C1 segment of cervical spinal cord (tissue), 14 donors: ENCODE results near the gene ABCA4.

Experiments
- DNase-seq, 14 donors: peaks; one replicate each; lab custom pipeline; 2025; lab: John Stamatoyannopoulos, UW

Gene ABCA4

DNA sequence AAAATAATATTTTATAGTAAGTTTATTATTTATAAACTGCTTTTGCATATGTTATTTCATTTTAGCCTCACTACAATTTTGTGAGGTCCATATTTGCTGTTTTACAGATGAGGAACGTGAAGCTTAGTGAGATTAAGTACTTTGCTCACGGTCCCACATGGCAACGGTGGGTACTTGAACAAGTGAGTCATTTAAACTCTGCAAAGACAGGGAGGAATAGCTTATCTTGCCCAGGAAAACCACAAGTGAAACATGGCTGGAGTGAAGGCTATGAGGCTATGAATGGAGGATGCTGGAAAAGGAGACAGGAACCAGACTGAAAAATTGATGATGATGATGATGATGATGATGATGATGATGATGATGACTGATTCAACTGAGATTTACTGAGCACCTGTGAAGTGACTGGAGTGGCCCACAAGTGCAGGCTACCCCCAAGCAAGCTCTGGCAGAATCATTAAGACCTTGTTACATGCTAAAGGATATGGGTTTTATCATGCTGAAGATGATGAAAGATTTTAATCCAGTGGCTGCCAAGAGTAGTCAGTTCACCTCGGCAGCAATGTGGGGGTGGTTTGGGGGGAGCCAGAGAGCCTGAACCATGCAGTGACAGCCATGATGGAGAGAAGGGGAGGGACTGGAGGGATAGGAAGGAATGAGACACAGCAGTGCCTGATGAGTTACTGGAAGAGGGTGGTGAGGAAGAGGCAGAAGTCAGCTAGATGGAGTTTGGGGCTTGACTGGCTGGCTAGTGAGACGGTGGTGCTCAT, 1.4 kb upstream of the ABCA4 start:
- DNase-seq: no peak

DNA sequence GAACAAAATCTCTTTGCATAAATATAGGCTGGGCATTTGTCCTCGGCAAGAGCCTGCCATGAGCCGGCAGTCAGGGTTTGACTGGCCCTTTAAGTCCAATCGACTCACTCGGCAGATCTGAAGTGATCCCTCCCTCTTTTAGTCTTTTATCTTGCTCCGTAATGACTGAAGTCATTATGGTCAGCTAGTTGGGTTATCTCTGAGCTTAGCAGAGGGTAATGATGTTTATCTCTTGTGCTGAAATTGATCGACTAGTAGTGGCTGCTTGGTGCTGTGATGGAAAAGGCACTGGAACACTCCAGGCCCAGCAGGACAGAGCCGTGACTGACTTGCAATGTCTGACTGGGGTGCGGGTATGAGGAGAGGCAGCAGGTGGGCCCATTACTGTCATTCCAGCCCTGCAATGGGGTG, 468 bp upstream of the ABCA4 start:
- no peak for DNase-seq

DNA sequence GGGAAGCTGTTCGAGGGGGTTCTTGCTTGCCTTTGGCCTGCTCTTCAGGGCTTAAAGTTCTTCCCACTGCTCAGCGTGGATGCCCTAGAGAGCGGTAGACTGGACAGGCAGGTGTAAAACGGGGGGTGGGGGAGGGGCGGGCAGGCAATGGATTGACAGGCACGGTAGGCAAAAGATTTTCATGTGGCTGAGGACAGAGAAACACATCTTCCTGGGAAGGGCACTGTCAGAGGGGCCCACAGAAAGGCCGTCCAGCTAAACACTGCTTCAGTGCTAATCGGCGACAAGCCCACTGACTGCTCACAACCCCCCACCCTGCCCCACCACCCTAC, 412 bp downstream of the ABCA4 start:
- DNase-seq: no peak

DNA sequence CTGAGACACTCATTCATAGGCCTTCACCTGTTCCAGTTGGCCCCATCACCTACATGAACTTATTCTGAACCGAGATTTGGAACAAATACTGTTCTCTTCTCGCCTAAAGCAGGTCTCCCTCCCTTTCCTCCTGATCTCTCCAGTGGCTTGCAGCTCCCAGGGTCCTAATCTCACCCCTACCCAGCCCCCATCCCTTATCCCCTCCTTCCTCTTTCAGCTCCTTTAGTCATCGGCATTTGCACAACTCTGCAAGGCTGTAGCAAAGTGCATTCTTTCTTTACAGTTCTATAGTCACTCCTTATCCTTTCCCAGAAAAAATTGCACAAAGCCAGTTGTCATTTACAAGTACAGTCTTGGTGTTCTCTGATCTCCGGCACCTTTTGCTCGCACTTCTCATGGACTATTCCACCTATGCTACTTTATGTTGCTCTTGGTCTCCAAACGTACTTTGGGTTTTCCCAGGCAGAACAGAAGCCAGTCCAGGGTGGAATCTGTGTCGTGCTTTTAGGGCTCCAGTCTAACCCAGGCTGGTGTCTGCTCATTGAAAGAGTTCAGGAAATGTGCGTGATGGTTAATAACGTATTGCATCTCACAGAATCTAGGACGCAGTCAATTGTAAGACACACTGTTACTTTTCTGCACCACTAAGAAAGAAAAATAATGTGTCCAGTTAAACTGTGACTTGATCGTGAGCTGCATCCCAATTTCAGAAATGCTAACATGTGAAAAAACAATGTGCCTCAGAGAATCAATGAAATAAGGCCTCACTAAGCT, 965 bp downstream of the ABCA4 start:
- DNase-seq: no peak

DNA sequence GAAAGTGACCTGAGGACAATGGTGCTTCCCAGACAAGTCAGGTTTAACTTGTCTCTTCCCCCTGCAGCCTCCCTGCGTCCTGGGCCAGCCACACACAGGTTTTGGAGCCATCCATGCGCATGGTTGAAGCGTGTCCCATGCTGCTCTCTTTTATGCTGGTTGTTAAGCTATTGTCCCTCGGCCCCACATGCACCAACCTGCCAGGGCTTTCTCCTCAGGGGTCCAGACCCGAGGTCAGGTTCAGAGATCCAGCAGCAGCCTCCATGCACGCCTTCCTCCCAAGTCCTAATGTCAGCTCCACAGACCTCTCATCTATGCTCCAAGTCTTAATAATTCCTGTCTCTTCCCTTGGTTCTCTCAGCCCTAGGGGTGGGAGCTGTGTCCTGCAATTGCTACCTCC, 1.6 kb downstream of the ABCA4 start:
- DNase-seq: no peak

DNA sequence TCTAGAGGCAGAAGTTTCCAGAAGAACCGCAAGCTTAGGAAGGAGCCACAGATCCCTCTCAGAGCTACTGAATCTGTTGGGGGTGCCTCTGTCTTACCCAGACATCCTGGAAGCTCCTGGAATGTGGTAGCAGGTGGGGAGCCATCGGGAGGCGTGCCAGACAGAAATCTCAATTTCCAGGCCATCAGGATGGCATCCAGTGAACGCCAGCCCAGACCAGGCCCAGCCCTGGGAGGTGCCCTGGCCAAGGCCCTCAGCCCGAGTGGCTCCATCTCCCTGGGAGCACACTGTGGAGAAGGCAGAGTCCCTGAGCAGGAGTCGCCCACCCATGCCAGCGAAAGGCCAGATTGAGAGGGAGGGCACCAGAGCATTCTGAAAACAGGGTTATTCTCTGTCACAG, 2.5 kb downstream of the ABCA4 start:
- DNase-seq: peak in 1 of 14 donors; percentile 70

DNA sequence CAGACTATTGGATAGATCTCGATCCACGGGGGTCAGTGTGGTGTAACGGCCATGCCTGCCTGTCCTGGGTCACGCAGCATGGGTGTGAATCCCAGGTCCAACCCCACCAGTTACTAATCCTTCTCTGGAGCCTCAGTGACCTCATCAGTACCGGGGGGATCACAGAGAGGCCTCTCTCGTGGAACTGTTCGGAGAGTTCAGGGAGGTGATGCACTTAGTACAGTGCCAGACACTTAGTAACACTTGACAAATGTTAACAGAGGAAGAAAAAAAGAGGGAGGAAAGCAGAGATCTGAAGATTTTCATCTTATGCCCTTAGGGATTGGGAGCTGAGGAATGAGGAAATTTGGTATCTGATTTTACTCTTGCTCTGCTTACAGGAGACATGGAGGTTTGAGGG, 2.9 kb downstream of the ABCA4 start:
- DNase-seq: no peak

DNA sequence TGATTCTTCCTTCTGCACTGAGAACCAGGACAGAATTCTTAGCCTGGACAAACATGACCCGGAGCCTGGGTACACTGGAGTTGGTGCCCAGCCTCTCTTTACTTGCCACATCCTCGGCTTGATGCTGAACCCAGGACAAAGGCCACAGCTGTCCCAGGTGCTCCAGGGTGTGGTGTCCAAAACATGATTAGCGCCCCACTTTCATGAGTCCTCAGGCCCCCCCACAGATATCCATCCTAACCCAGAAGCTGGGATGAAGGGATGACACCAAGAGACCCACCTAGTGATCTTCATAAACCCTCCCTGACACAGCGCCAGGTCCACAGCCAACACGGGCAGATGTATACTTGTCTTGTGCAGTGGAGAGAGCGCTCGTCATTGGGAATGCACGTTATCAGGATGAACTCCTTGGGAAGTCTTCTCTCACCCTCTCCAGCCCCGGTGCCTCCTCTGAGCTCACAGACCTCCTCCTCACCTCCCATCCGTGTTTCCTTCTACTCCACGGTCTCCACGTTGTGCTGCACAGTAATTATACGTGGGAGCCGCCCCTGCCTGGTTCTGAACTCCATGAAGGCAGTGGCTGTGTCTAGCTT, 3.6 kb downstream of the ABCA4 start:
- no peak for DNase-seq

DNA sequence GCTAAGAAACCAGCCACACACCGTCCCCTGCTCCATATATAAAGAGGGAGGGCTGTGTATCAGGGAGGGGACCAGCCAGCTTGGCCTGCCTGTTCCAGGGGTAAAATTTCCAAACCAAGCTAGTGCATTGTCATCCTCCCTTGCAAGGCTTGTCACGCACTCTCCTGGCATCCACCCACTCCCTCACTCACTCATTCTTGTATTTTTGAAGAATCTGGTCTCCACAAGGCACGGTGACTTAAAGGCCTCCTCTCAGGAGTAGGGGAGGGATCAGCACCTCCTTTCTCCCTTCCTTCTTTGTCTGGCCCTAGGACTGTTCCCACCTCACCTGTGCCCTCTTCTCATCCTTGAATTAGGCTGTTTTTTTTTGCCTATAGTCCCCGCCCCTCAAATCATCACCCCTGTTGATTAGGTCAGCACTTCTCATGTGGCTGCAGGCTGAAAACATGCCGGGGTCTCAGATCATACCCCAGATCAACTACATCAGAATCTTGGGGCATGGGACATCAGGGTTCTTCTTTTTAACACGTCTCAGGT, 5.0 kb downstream of the ABCA4 start:
- no peak for DNase-seq

DNA sequence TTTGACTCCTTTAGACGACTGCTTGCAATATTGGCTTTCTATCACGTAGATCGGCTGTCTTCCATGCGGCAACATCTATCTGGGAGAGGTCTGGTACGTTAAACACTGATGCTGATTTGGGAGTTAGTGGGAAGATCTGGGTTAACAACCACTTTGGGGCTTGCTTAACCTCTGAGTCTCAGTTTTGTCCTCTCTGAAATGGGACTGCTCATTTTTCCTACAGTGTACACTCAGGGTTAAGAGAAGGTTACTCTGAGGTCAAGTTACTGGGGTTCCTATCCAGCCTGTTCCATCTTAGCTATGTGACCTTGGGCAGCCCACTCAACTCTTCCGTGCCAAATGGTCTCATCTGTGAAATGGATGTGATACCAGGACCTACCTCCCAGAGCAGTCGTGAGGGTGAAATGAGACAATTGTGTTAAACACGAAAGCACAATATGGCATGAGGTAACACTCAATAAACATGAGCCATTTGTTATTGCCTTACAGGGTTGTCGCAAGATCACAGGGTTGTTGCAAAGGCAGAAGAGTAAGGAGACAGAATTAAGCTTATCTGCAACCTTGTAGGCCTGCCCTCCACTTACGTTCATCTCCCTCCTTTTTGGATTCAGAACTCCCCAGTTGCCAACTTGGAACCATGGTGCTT, 5.6 kb downstream of the ABCA4 start:
- DNase-seq: no peak

DNA sequence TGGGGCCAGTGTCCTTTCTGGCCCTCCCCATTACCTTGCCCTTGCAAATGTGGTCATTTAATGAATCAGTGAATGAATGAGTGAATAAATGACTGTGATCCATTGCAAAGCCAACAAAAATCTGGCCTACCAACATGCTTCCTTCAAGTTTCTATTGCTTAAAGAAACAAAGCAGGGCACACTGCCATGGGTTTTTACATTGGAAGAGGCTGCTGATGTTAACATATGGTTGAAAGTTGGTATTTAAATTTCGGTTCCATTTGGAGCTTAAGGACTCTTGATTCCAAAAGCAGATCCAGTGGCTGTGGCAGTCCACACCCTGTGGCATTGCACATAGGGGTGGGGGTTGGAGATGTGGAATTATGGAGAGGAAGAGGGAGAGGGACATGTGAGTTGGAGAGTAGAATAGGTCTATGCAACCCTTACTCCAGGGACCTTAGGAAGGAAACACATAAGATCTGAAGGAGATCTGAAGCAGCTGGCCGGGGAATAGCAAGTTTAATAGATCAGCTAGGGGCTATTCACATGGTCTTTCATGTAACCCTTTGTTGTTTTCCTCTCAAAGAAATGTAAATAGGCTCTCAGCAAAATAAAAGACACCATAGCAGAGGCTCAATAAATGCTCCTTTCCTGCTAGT, 7.2 kb downstream of the ABCA4 start:
- DNase-seq: no peak

DNA sequence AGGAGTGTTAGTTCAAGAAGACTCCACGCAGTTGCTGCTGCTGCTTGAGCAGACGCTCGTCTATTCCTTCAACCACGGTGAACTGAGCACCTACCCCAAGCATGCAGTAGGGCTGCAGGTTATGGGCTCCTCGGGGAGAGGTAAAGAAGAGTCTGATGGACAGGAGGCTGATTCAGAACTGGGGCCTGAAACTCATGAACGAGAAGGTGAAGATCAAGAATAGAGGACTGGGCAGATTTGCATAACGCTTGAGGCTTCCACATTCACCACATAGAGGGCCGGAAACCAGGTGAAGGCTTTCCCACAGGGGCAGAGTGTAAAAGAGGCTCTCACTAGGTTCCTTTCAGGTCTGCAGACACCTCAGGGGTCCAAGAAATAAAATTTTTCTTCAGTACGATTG, 9.1 kb downstream of the ABCA4 start:
- DNase-seq: no peak

DNA sequence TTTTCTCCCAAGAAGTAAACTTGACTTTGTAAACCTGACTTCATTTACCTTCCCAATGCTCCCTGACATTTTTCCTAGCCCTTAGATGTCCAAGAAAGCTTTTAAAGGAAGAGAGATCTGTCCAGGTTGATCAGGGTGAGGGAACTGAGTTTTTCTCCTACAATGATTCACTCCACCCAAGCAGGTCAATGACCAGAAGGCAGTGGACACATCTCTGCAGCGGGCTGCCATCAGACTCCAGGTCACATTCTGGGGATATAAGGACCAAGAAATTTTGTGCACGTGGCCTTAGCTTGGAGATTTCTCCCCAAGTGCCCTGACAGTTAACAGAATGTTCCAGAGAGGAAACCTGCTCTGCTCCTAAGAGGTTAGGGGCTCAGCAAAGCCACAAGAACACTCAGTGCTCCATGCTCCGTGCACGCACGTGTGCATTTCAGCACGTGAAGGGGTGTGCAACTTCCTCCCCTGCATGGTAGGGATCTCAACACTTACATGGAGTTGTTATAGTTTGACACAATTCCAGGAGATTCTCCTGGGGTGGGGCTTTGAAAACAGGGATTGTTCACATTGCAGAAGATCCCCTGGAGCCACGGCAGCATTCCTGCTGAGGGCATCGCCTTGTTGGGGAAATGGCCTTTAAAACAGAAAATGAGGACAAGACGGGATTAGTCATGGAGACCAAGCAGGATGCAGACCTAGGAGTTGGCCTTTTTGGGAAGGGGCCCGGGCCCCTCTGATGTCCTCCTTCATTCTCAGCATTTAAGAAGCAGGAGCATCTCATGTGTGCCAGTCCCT, 9.8 kb downstream of the ABCA4 start:
- no peak for DNase-seq

DNA sequence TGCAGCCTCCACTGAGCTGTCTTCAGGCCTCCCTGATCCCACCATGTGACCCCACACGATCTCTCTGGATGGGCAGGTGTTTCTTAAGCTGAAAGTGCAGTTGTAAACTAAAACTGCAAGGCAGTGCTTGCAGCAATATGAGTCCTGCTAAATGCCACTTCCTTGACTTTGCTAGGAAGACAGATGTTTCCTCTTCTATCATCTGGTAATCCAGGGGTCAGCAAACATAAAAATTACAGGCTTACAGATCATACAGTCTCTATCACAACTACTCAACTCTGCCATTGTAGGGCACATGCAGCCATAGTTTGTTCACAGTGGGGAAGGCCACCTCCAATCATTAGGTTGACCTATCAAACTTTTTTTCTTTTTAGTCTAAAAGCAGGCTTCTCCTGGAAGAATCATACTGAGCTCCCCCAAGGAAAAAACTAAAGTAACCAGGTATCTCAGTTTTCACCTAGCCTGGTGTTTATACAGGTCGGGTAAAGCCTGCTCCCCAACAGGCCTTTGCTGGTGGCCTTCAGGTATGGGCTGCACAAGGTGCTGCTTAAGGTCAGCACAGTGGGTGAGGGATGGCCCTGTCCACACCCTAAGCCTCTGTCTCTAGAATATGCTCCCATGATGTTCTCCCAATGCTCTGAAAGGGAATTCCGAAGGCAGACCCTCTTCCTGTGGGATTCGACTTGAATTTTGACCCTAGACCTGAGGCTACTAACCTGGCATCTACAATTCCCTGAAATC, 10.8 kb downstream of the ABCA4 start:
- no peak for DNase-seq

DNA sequence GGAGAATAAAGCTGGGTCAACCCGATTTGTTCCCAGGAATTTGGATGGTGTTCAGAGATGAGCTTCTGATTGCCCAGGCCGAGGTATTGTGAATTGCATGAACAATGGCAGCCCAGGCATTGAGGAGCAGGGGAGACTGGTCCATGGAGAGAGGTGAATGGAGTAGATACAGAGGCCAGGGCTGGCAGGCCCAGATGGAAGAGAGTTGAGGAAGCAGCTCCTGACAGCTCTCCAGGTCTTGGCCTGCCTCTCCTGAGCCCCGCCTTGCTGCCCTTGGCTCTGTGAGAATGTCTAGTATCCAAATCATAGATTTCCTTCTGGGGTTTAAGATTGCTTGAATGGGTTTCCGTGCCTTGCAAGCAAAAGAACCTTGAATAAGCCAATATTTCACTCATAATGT, 11.5 kb downstream of the ABCA4 start:
- no peak for DNase-seq

DNA sequence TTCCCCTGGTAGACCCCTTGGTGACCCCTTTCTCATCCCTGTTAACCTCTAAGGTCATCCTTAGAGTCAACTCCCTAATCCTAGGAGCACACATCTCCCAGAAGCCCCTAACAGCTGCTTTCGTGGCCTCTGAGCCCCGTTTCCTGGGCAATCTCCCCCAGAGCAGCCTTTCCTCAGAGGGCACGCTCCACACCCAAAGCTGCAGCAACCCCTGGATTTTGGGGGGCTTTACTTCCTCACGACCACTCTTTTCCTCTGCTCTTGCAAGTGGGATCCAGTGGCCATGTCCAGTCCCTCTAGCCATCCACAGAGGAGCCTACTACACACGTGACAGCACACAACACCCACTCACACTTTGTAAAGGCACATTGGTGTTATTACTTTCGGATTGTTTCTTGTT, 13.8 kb downstream of the ABCA4 start:
- no peak for DNase-seq

DNA sequence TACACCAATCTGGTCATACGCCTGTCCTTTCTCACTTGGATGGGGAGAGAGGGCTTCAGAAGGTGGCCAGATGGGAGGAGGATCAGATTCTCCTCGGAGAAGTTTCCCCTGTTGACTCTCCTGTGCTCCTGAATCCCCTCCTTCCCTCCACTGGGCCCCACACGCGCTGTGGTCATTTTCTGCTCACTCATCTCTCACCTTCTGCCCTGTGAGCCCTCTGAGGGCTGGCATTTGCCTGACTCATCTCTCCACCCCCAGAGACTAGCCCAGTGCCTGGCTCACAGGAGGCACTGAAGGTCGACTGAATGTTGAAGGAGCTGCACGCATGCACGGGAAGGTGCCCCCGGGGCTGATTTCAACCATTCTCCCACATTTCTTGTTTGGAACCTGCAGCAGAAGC, 14.2 kb downstream of the ABCA4 start:
- DNase-seq: no peak

DNA sequence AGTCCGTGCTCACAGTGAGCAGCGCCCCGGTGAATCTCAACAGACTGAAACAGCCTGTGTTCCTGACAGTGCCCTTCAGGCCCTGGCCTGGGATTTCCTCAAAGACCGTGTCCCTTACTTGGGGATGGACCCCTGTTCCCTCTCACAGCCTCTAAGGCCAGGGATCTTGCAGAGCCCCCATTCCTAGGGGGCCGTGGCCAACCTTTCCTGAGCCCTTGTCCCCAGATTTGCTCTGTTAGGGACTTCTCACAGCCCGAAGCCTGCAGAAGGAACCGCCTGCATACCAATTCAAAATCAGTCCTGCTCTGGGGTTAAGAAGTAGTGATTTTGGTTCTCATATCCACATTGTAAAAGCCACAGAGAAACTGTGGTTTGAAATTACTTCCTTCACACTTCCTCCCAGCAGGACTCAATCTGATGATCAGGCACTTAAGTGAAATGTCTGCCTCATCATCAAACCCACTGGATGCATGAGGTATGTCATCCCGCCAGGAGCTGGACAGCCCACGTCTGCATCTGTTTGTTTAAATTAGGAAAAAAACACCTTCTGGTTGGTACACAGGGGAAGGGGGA, 14.9 kb downstream of the ABCA4 start:
- DNase-seq: no peak

DNA sequence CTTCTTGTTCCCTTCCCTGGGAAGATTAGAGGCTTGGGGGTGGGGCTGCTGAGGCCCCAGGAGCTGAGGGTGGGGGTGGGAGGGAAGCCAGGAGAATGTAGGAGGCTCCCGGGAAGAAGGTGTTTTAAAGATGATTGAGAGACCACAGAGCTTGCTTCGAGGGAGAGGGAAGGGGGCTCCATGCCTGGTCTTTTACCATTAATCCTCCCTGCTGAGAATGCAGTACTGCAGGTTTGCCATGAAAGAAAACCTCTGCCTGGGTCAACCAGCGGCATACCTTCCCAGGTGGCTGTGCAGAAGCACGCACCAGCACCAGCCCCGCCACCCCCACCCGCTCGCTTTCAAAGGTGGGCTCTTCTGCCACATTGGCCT, 15.4 kb downstream of the ABCA4 start:
- DNase-seq: no peak
